ENCODE measurements around the gene FLAD1. TPM values are rescaled to one million over a fixed set of nuclear protein-coding genes. Genes with fewer than 3 reads are reported as not detected.
A peak's percentile ranks its signal among the peaks of the same experiment; 100 is the strongest.

The FLAD1 gene
- total and polyA plus RNA-seq, 12 donors: 21.6 to 65.5 (median 30.8) TPM

DNA sequence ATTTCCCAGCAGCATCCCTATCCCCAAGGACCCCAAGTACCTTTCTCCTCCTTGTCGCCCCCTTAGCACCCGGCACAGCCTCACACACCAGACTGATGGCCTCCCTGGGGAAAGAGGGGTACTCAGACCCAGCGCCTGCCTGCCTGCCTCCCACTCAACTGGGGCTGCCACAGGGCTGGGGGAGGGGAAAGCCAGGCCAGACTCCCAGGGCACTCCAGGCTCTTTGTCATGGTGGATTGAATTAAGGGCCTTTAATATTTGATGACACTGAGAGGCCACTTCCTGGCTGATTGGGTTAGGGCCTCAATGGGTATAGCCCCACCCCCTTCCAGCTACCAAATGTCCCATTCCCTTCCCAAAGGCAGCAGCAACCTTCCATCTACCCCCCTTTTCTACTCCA lies 14.4 kb upstream of the FLAD1 start:
- Histone ChIP-seq H3K4me3 (peak overlapping the region in 1 of 4 donors; percentile 75), H3K27me3 (no peaks in the 10 kb centered on the region), H3K4me1 (replicated peaks in 1 of 2) (peaks cover 35 to 50% of the 10 kb centered on the region in 2 donors), H3K27ac (peak overlapping the region in 4 of 5 donors; percentile 23 to 100 (median 52)), H3K36me3 (replicated peaks in 1 of 2) (peaks cover 0 to 47% of the 10 kb centered on the region in 2 donors), H3K9me3 (replicated peaks in 1 of 3) (no peaks in the 10 kb centered on the region)
- intact Hi-C loops (cut with DNase I): loop anchor here in 1 of 2 donors (5.0 kb wide), 1 partner anchor 34 kb away; the partner anchor contains the start of gene ZBTB7B
- no peak for TF ChIP-seq POLR2A (IDR thresholded peaks at IDR 0.05)
- TF ChIP-seq, protein P1, sequence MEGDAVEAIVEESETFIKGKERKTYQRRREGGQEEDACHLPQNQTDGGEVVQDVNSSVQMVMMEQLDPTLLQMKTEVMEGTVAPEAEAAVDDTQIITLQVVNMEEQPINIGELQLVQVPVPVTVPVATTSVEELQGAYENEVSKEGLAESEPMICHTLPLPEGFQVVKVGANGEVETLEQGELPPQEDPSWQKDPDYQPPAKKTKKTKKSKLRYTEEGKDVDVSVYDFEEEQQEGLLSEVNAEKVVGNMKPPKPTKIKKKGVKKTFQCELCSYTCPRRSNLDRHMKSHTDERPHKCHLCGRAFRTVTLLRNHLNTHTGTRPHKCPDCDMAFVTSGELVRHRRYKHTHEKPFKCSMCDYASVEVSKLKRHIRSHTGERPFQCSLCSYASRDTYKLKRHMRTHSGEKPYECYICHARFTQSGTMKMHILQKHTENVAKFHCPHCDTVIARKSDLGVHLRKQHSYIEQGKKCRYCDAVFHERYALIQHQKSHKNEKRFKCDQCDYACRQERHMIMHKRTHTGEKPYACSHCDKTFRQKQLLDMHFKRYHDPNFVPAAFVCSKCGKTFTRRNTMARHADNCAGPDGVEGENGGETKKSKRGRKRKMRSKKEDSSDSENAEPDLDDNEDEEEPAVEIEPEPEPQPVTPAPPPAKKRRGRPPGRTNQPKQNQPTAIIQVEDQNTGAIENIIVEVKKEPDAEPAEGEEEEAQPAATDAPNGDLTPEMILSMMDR (IDR thresholded peaks at IDR 0.05): no peak
- 75 to 91% (median 77%) methylated on average over 2 to 3 of the region's 3 CpGs for WGBS, 4 donors
- DNase-seq: no peak

DNA sequence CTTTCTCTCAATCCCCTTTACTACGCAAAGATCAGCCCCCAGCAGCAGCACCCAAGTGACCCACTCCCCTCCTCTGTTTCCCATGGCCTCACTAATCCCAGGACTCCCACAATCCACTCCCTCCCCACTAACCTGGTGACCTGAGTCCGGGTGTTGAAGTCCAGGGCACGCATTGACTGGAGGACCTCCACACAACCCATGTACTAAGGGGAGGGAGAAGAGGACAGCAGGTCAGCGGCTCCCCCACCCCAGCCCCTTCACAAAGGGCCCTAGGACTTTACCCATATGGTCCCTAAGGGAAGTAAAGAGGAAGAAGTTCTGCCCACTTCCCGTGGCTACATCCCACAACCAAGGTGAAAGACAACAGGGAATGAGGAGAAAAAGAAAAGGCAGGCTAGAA lies 13.9 kb upstream of the FLAD1 start:
- 40 to 73% (median 59%) methylated on average over 5 of the region's 5 CpGs for WGBS, 4 donors
- DNase-seq: no peak
- intact Hi-C loops (cut with DNase I): loop anchor here in 1 of 2 donors (5.0 kb wide), 1 partner anchor 33 kb away; the partner anchor contains the start of gene ZBTB7B
- Histone ChIP-seq H3K4me3 (peak overlapping the region in 1 of 4 donors; percentile 75), H3K27me3 (no peaks in the 10 kb centered on the region), H3K4me1 (replicated peaks in 1 of 2) (peaks cover 35 to 50% of the 10 kb centered on the region in 2 donors), H3K36me3 (replicated peaks in 1 of 2) (peaks cover 0 to 42% of the 10 kb centered on the region in 2 donors), H3K9me3 (replicated peaks in 1 of 3) (no peaks in the 10 kb centered on the region), H3K27ac (peak overlapping the region in 4 of 5 donors; percentile 33 to 100 (median 84))
- TF ChIP-seq POLR2A (IDR thresholded peaks at IDR 0.05): no peak
- TF ChIP-seq, protein P1 (IDR thresholded peaks at IDR 0.05): no peak

GRCh38 chr1:154969860-154970452 lies 13.2 kb upstream of the FLAD1 start:
- WGBS, 4 donors: 23 to 31% (median 27%) methylated on average over 11 to 22 of the region's 22 CpGs
- Histone ChIP-seq H3K4me3 (peak overlapping the region in 3 of 4 donors; percentile 7 to 75 (median 8)), H3K4me1 (replicated peaks in 1 of 2) (peaks cover 35 to 50% of the 10 kb centered on the region in 2 donors), H3K9me3 (replicated peaks in 1 of 3) (no peaks in the 10 kb centered on the region), H3K36me3 (replicated peaks in 1 of 2) (peaks cover 0 to 34% of the 10 kb centered on the region in 2 donors), H3K27ac (peak overlapping the region; percentile 93 to 100 (median 99)), H3K27me3 (no peaks in the 10 kb centered on the region)
- no peak for TF ChIP-seq POLR2A (IDR thresholded peaks at IDR 0.05)
- TF ChIP-seq, protein P1 (IDR thresholded peaks at IDR 0.05): no peak
- intact Hi-C loops (cut with DNase I): loop anchor here in 1 of 2 donors (5.0 kb wide), 1 partner anchor 32 kb away; the partner anchor contains the start of gene ZBTB7B
- DNase-seq: peak in 4 of 7 donors; percentile 48 to 59 (median 54)

DNA sequence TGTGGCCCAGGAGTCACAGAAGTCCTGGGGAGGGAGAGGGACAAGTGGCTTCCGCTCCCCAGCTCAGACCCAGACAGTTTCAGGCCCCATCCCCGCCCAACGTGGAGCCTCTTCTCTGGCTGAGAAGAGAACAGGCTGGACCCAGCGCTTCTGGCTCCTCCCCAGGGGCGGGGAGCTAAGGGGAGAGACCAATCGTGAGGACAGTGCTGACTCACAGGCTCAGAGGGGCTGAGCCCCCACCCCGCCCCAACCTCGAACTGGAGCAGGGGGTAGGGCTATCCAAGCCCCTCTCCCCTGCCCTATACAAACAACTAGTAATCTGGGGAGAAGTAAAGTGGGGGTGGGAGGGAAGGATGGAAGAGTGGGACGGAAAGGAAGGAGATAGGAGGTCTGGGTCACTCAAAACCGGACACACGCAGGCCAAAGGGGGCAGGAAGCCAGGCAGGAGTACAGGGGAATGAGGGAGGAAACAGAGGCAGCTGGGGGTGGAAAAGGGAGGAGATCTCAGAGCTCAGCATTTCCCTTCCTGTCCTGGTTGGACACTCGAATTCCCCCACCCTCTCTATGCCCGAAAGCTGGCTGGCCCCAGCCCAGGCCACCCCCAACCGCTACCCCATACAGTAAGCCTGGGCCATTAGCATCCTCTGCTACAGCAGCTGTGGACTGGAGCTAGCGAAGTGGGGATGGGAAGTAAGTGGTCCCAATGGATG lies 12.4 kb upstream of the FLAD1 start, which contains the start of gene SHC1:
SHC1 (minus strand) TSS at position 117 of the 710 bp plus-strand sequence. CDS start 221 bp downstream, outside the sequence.
- WGBS, 4 donors: 9 to 15% (median 11%) methylated on average over 10 to 15 of the region's 15 CpGs
- peak; percentile 93 to 98 (median 96) for DNase-seq
- Histone ChIP-seq H3K4me1 (replicated peaks in 1 of 2) (peaks cover 35 to 51% of the 10 kb centered on the region in 2 donors), H3K27ac (peak within 1 kb of the TSS; percentile 93 to 100 (median 99)), H3K27me3 (no peaks in the 10 kb centered on the region), H3K4me3 (peak within 1 kb of the TSS in 3 of 4 donors; percentile 7 to 75 (median 8)), H3K36me3 (replicated peaks in 1 of 2) (peaks cover 0 to 26% of the 10 kb centered on the region in 2 donors), H3K9me3 (replicated peaks in 1 of 3) (no peaks in the 10 kb centered on the region)
- intact Hi-C loops (cut with DNase I): no loop called here
- peak; percentile 93 to 95 for TF ChIP-seq POLR2A (IDR thresholded peaks at IDR 0.05)
- TF ChIP-seq, protein P1 (IDR thresholded peaks at IDR 0.05): no peak

Measured in adrenal gland (tissue), 12 donors.